Measurements from ENCODE around the gene ITGBL1. TPM values are rescaled to one million over a fixed set of nuclear protein-coding genes. Genes with fewer than 3 reads are reported as not detected.

The ITGBL1 gene
- total RNA-seq, 1 donor from 2014 or later, result 5.0 TPM

DNA sequence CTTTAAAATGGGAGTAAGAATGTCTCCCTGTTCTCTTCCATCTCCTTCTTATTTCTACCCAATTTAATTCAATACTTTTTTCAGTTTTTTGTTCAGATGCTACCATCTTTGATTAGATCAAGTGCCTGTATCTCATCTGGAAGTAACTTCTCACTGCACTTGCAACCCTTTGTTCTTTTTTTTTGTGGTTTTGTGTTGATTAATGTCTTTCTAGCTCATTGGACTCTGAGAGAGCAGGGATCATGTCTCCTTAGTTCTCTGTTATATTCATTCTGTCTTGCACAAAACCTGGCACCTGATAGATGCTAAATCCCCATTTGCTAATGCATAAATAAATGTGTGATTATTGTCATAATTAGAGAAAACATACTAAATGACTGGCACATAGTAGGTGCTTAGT lies 834 bp upstream of the ITGBL1 start:
- DNase-seq (ENCODE audit: low read depth in 2 of 2), result no peak

DNA sequence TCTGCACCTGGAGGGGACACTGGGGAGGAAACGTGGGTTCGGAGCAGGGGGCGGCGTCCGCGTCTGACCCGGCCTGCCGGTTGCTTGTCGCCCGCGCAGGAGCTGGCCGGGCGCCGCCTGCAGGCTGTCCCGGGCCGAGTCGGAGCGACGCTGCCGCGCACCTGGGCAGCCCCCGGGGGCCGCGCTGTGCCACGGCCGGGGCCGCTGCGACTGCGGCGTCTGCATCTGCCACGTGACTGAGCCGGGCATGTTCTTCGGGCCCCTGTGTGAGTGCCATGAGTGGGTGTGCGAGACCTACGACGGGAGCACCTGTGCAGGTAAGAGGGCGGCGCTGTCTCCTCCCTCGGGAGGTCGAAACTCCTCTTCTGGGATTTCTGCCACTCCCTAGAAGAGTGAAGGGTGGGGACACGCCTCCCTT lies 1.3 kb downstream of the ITGBL1 start:
- DNase-seq (ENCODE audit: low read depth in 2 of 2), result peak; percentile 41 to 77

DNA sequence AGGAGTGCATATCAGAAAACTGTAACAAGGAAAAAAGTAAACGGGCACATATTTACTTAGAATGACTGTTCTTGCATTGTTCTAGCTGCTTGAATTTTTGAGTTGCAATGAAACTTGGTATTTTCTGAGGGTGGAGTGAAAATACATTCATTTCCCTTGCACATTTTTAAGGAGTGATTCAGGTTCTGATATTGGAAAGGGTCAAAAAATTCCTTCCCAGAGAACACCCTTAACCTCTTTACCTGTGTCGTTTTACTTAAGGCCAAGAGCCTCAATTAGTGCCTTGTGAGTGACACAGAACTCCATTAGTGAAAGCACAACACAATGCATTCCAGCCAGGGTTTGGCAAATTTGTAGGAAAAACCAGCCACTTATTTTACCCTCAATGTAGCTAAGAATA lies 2.3 kb downstream of the ITGBL1 start:
- peak; percentile 24 to 47 for DNase-seq (ENCODE audit: low read depth in 2 of 2)

DNA sequence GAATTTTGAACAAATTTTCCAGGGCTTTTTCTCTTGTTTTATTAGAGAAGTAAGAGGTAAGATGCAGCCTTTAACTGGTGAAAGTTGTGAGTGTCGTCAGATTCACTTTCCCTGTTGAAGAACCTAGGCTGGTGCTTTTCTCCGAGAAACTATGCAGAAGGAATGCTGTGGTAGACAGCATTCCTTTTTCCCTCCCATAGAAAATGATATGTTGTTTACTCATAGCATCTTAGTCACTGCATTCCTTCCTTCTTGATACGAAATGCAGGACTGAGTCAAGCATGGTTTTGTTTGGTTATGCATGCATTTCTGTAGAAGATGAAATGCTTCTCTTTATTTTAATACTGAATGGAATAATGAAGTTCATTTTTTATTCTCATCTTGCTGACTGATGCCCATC lies 3.4 kb downstream of the ITGBL1 start:
- peak in 1 of 2 donors; percentile 85 for DNase-seq (ENCODE audit: low read depth in 2 of 2)

DNA sequence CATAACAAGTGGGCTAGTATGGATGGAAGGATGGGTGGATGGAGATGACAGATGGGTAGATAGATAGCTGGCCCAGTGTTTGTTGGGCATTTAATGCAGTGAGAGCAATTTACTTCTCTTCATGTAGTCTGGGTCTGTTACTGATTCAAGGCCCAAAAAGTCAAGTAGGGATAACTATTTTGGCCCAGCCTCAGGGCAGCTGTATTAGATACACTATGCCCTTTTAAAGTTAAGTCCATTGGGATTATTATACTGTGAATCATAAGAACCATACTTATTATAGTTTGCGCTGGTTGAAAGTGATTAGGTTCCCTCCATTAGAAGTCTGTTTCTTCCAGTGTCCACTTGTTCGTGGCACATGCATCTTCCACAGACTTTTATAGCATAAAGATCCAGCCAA lies 4.7 kb downstream of the ITGBL1 start:
- DNase-seq (ENCODE audit: low read depth in 2 of 2), result no peak

DNA sequence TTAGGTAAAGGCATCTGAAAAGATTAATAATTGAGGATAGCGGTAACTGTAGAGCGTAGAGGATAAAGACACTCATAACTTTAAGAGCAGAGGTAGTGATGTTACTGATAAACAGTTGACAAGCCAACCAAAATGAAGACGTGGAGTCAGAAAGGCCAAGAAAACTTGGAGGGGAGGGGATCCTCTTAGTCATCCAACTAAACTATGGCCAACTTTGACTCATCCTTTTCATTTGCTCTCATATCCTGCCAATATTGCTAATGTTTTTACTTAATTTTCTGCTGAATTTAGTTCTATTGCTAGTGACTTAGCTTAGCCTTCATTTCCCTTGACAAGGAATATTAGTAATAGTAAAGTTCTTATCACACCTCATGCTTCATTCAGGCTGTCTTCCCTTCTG lies 13.4 kb downstream of the ITGBL1 start:
- peak in 1 of 2 donors; percentile 45 for DNase-seq (ENCODE audit: low read depth in 2 of 2)

DNA sequence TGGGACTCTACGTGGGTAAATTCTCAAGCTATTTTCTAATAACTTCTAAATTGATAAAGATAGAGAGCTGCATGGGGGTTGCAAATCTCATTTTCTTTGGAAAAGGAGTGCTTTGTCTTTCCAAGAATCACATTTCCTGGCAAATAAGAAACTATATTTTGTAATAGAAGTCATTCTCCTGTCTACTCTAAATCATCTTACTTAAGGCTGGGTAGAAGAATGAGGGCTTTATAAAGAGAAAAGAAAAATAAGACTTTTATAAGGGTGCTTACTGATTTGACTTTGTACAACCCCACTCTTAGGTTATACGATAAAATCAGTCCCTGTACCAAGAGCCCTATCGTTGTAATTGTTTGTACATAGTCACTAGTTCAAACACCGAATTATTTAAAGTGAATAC lies 14.9 kb downstream of the ITGBL1 start:
- no peak for DNase-seq (ENCODE audit: low read depth in 2 of 2)

DNA sequence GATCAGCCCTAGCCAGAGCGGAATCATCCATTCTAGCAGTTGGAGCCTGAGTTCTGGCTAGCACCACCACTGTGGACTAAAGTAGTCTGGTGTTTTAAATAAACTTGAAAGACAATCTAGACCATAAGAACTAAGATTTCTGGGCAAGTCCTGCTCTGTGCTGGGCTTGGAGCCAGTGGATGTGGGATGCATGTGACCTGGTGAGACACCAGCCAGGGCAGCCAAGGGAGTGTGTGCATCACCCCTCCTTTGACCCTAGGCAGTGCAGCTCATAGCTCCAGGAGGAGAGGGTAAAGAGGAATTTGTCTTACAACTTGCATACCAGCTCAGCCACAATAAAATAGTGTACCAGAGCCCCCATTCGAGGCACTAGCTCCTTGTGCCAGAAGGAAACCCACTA lies 21.0 kb downstream of the ITGBL1 start:
- peak in 1 of 2 donors; percentile 69 for DNase-seq (ENCODE audit: low read depth in 2 of 2)

DNA sequence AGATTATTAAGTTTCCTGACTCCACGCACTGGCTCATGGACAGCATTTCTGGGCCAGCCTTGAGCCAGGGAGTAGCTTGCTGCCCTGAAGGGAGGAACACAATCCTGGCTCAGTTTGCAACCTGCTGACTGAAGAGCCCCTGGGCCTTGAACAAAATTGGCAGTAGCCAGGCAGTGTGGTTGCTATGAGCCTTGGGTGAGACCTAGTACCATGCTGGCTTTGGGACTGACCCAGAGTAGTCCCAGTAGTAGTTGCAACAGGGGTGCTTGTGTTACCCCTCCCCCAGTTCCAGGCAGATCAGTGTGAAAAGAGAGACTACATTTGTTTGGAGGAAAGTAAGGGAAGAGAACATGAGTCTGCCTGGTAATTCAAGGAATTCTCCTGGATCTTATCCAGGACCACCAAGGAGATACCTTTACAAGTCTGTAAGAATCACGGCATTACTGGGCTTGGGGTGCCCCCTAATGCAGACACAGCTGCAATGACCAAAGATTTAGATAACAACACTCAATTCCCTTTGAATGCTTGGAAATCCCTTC lies 22.0 kb downstream of the ITGBL1 start:
- DNase-seq (ENCODE audit: low read depth in 2 of 2), result peak; percentile 52 to 59

DNA sequence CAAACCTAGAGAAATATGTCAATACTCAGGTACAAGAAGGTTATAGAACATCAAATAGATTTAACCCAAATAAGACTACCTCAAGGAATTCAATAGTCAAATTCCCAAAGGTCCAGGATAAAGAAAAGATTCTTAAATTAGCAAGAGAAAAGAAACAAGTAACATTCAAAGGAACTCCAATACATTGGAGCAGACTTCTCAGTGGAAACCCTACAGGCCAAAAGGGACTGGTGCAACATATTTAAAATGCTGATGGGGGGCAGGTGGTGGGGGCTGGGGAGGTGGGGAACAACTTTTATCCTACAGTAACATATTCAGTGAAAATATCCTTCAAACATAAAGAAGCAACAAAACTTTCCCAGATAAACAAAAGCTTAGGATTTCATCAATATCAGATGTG lies 23.1 kb downstream of the ITGBL1 start:
- DNase-seq (ENCODE audit: low read depth in 2 of 2), result no peak

DNA sequence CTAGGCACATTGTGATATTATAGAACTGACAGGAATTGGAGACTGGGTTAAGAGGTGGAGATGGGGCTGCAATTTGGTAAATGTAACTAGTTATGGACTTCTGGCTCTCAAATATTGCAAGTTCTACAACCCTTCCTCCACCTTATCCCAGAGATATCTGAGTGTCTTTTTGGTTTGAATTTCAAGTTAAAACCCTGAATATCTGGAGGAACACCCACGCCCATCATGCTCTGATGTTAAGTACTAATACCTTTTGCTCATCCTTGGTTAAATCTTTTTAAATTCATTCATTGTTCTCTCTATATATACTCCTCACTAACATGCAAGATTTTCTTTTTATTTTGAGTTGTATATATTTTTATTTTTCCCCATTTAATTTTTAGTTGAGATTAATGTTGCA lies 28.9 kb downstream of the ITGBL1 start:
- no peak for DNase-seq (ENCODE audit: low read depth in 2 of 2)

DNA sequence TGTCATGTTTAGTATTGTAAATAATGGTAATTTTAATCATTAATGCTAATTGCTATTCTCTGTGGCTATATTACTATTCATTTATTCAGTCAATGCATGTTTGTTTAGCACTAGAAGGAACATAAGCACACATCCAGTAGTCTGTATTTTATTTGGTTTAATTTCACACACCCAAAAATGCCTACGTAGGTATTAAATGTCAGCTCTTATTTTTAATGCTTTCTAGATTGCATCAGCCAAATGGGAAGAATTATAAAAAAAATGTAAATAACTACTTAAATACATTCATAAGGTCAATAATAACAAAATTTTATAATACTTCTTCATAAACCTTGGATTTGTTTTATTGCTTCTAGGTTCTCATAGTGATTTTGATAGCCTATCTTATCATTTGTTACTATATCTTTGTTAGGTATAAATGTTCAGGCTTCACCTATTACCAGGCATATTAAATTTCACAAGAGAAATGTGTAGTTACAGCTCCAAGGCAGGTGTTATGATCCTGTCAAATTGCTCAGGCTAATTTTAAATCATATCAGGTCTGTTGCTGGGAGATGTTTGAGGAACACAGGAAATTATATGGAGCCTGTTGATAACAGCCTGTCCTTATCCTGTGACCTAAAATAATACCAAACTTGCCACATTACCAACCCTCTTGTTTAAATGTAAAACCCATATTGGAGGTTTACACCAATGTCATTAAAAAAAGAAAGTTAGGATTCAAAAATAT lies 34.4 kb downstream of the ITGBL1 start:
- DNase-seq (ENCODE audit: low read depth in 2 of 2), result peak; percentile 60 to 94

DNA sequence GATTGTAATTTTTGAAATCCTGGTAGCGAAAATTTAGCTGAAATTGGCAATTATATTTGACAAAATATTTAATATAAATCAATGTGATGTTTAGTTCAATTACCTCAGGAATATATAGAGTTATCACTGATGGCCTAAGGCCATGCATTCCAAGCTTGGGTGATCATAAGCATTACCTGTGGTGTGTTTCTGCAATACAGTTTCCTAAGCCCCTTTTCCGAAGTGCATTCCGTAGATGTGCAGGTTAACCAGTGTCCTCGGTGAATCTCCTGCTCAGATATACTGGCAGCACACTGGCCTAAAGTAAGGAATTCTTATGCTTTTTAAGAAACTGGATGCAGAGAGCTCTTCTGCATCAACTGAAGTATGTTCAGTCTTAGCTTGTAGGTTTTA lies 35.0 kb downstream of the ITGBL1 start:
- DNase-seq (ENCODE audit: low read depth in 2 of 2), result no peak

DNA sequence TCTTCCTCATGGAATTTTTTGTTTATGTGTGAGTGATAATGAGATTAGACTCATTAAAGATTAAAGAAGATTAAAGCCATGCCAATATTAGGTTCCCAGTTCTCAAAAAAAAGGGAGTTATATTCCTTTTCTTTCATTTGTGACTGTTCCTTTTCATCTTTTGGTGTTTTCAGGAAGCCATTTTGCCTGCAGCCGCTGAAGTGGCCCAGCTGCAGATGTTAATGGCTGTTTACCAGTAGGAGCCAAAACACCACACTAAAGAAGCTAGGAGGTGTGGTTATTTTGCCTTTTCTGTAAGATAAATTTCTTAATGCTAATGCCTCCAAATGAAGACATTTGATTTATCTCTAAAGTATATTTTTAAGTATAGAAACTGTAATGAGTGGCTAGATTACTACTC lies 36.3 kb downstream of the ITGBL1 start:
- no peak for DNase-seq (ENCODE audit: low read depth in 2 of 2)

DNA sequence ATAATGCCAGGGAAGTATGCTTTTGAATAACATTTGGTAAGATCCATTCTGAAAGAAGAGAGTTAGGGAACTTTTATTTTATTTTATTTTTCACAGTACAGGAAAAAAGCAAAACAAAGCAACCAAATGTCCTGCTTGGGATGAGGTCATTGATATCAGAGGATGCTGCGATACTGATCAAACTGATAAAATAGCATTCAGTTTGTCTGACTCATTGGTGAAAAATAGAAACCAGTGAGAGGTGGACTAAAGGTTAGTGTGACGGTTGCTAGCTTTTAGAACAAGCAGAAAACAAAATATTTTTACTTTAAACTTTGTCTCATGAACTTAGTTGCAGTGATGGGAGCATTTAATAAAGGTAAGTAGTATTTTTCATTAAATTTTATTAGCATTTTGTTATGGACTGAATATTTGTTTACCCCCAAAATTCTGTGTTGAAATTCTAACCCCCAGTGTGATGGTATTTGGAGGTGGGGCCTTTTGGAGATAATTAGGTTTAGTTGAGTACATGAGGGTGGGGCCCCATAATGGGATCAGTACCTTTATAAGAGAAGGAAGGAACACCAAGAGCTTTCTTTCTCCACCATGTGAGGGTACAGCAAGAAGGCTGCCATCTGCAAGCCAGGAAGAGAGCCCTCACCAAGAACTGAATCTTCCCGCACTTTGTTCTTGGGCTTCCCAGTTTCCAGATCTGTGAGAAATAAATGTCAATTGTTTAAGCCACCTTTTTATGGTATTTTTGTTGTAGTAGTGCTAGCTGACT lies 37.3 kb downstream of the ITGBL1 start:
- peak; percentile 90 to 95 for DNase-seq (ENCODE audit: low read depth in 2 of 2)

DNA sequence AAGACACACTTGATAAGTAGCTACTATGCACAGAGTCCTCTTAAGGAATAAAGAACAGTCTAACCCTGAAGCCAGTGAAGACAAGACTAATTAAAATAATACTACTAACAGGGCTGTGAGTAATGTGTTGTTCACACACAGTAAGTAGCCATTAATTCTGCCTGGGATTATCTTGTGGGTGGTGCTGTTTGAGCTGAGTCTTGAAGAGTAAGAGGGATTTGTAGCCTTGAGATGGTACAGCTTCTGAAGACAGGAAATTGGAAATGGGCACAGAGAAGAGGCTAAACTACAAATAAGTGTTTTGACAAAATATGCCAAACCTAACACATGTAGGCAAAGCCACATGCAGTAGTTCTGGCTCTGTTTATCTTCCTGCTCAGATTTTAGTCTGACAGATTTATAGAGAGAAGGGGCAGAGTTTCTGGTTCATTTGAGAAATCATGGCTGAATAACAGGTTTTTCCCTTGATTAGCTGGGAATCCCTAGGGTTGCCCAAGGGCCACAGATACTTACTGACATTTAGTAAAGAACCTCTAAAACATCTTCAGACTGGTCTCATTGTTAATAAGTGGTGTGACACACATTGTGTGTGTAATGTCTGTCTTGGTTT lies 38.0 kb downstream of the ITGBL1 start:
- peak; percentile 30 to 82 for DNase-seq (ENCODE audit: low read depth in 2 of 2)

DNA sequence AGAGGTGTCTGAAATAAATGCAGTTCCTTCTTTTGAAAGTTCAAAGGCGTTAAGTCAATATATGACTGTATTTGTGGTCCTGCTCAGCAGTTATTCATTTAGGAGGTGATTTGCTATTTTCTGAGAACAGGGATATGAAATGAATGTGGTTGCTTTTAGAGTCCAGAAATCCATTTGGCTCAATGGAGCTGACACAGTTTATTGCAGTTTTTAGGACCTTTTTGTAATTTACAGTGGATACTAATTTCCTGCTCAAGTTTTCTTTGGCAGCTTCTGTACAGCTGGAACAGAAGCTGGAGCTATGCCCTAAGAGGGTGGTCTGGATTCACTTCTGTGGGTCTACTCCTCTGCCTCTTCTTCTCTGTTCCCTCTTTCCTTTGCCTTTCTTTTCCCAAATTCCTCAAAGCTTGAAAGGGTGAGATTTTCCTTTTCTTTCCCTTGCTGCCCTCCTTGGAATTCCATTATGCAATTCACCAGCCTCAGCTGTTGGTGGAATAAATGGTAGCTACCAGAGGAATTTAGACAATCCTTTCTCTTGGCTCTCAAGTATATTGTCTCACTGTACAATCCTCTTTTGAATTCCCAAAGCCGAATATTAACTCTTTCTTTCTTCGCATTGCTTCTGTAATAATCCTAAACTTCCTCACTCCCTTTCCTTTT lies 39.9 kb downstream of the ITGBL1 start:
- peak; percentile 17 to 76 for DNase-seq (ENCODE audit: low read depth in 2 of 2)

DNA sequence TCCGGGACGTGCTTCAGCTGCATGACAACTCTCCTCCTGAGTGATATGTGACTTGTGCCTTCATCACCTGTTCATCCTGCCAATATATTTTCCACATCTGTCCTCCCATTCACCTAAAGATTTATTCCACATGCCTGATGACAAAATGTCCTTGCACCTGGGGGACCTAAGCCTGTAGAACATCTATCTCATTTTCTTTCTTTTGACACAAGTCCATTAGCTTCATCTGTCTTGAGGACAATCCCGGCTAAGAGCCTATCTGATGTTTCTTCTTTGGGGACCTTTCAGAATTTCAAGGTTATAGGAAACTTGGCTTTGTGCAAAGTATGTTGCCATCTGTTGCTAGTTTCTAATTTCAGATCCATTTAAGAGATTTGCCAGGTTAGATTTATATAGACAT lies 41.1 kb downstream of the ITGBL1 start:
- DNase-seq (ENCODE audit: low read depth in 2 of 2), result no peak

DNA sequence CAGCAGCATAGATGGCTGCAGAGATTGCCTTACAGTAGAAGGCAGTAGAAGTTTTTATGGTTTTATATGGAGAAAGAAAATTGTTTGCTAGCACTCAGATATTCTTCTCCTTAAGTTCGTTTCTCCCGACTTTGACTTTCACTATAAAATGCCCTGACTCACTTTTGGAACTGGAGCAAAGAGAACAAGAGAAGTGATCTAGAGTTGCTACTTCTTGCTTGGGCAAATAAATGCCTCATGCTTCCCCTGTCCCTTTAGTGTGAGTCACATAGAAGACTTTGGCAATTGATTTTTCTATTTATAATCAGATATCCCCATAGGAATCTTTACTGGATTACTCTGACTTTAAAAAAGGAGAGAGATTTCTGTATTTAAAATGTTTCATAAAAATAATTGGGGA lies 46.9 kb downstream of the ITGBL1 start:
- DNase-seq (ENCODE audit: low read depth in 2 of 2), result peak in 1 of 2 donors; percentile 8

DNA sequence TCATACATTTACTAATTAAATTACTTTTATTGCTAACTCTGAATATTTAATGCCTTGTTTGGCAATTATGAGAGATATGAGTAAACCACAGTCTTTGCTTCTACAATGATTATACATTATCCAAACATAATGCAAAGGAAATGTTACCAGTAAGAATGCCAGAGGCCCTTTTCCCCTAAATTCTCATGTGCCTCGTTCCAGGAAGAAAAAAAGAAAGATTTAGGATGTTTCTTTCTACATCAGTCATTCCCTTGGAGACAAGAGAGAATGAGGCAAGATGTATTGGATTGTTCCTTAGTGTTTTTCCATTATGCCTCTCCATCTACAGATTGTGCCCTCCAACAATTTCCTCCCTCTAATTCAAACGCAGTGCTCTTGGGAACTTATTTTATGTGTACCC lies 50.1 kb downstream of the ITGBL1 start:
- DNase-seq (ENCODE audit: low read depth in 2 of 2), result no peak

DNA sequence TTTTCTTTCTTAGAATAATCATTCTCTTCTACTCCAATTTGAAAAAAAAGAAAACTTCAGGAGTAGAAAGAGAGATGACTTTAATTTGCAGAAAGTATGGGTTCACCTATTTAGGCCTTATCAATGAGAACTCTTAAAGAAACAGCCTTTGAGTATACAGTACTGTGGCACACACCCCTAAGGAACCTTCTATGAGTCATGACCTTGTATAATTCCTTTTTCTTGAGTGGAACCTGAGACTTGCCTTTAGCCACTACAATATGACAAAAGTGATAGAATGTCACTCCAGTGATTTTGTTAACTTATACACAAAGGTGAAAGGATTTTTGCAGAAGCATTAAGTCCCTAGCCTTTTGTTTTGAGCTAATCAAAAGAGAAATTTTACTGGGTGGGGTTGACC lies 58.7 kb downstream of the ITGBL1 start:
- no peak for DNase-seq (ENCODE audit: low read depth in 2 of 2)

DNA sequence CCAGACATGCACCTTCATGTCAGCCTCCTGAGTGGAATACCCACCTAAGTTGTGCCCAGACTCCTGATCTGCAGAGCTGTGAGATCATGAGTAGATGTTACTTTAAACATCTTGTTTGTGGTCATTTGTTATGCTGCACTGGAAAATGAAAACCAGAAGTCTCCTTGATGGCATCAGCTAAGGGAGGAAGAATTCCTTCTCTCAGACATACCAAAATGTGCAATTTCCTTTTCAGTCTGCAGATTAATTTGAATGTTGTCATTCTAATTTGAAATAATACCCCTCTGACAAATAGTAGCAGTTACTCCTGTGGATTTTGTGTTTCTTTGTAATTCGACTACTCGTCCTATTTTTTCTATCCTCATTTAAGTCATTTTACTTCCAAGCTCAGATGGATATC lies 59.3 kb downstream of the ITGBL1 start:
- peak in 1 of 2 donors; percentile 35 for DNase-seq (ENCODE audit: low read depth in 2 of 2)

Data from lung microvascular endothelial cell (primary cell).